K562 (cell line): ENCODE measurements around the gene MPST. TPM values are rescaled to one million over a fixed set of nuclear protein-coding genes. Genes with fewer than 3 reads are reported as not detected.

Experiments
- ATAC-seq: fragments of 200-7000 bp; cut with Tn5 transposase; 3 replicates; pipeline ENCODE4 v1.9.1; 2020; ENCODE audit warnings: moderate library complexity
- BruUV-seq: library from RNA; stranded (reverse); fragments of 400-500 nt; replicated peaks from 2 replicates; lab custom pipeline; 2021; lab: Mats Ljungman, UMichigan
- CTCF ChIA-PET: fragments of 300-600 bp; formaldehyde crosslinking; extraction: SDS; loops from one replicate; lab custom pipeline; 2021; ENCODE audit warnings: low intra/inter-chr PET ratio; lab: Yijun Ruan, JAX
- POLR2A ChIA-PET: fragments of 300-600, 350-650 bp; sonication (Branson Sonifier 250); formaldehyde crosslinking; extraction: SDS; loops from one replicate; lab custom pipeline; 2021; ENCODE audit warnings: antibody characterized with exemption, inconsistent platforms; lab: Yijun Ruan, JAX
- DNase-seq, 4 experiments: peaks; one replicate each; pipeline versions ENCODE4 v3.0.0 to v3.0.0-alpha.2; 2011 to 2018; ENCODE audit warnings: low spot score in 3 of 4, mixed read lengths in 3 of 4; ENCODE audit errors: extremely low read depth in 1 of 4
- FAIRE-seq: peaks from 2 replicates; lab custom pipeline; 2011; peaks lifted over from hg19 to GRCh38; lab: Jason Lieb, UNC
- H2AFZ ChIP-seq: 2 replicates; pipeline ENCODE4 v1.6.0; 2011; ENCODE audit warnings: low read depth, low read length, control low read depth, inconsistent platforms
- H3K27ac ChIP-seq: fragments of 200-600 bp; 3 replicates; pipeline ENCODE4 v1.8.0; 2011; ENCODE audit warnings: low read depth, mild to moderate bottlenecking, control low read depth, inconsistent platforms, low read length, moderate library complexity, mixed read lengths; ENCODE audit errors: extremely low read depth
- H3K27me3 ChIP-seq, 2 experiments: fragments of 300-600 bp in 1 of 2; 2 replicates in 1 of 2; 3 replicates in 1 of 2; pipeline versions ENCODE4 v1.6.0 to v1.8.0; 2011; ENCODE audit warnings: inconsistent platforms in 2 of 2, low read length in 2 of 2, mild to moderate bottlenecking in 1 of 2, mixed read lengths in 1 of 2, moderate library complexity in 1 of 2; ENCODE audit not compliant: control insufficient read depth in 2 of 2, insufficient read depth in 2 of 2
- H3K36me3 ChIP-seq: fragments of 300-600 bp; 3 replicates; pipeline ENCODE4 v1.8.0; 2011; ENCODE audit warnings: mild to moderate bottlenecking, low read length, inconsistent platforms; ENCODE audit not compliant: control insufficient read depth, insufficient read depth
- H3K4me1 ChIP-seq, 2 experiments: fragments of 200-600 bp in 1 of 2; replicated peaks in 1 of 2; 2 replicates in 1 of 2; 3 replicates in 1 of 2; pipeline versions ENCODE4 v1.5.1 to v1.8.0; 2011; ENCODE audit warnings: inconsistent platforms in 2 of 2, low read length in 2 of 2, mild to moderate bottlenecking in 1 of 2, mixed read lengths in 1 of 2, moderate library complexity in 1 of 2; ENCODE audit not compliant: control insufficient read depth in 2 of 2, insufficient read depth in 2 of 2
- H3K4me2 ChIP-seq: 2 replicates; pipeline ENCODE4 v1.6.1; 2011; ENCODE audit warnings: low read length, control low read depth, inconsistent platforms, mixed read lengths; ENCODE audit not compliant: insufficient read depth
- H3K4me3 ChIP-seq: fragments of 200-600 bp; sonication (generic), shearing (Covaris generic); 2 replicates; pipeline ENCODE4 v1.5.1; 2016; ENCODE audit warnings: control low read depth, inconsistent platforms
- H3K79me2 ChIP-seq: fragments of 200-600 bp; 3 replicates; pipeline ENCODE4 v1.8.0; 2011; ENCODE audit warnings: low read length, inconsistent platforms; ENCODE audit not compliant: control insufficient read depth, insufficient read depth
- H3K9ac ChIP-seq, 2 experiments: 2 replicates each; pipeline versions ENCODE4 v1.6.0 to v1.6.1; 2011; ENCODE audit warnings: low read depth in 2 of 2, low read length in 2 of 2, control low read depth in 1 of 2, inconsistent platforms in 1 of 2, mild to moderate bottlenecking in 1 of 2, mixed read lengths in 1 of 2; ENCODE audit not compliant: insufficient read depth in 1 of 2
- H3K9me1 ChIP-seq: one replicate; pipeline ENCODE4 v1.6.0; 2011; ENCODE audit warnings: inconsistent platforms, mild to moderate bottlenecking, low read length, moderate library complexity; ENCODE audit not compliant: control insufficient read depth, insufficient read depth
- H3K9me3 ChIP-seq: replicated peaks from 2 replicates; pipeline ENCODE4 v1.5.1; 2011; ENCODE audit warnings: low read depth, low read length, inconsistent platforms; ENCODE audit not compliant: control insufficient read depth, insufficient read depth
- H4K20me1 ChIP-seq: replicated peaks from 2 replicates; pipeline ENCODE4 v1.6.1; 2011; ENCODE audit warnings: low read length, inconsistent platforms, mixed read lengths; ENCODE audit not compliant: control insufficient read depth, insufficient read depth
- ARNT ChIP-seq, 2 experiments: fragments of 450-650 bp; IDR thresholded peaks; 2 replicates each; pipeline ENCODE4 v1.6.1; 2016; ENCODE audit warnings: mild to moderate bottlenecking in 1 of 2
- BRD4 ChIP-seq: fragments of 200-600 bp; sonication (generic); IDR thresholded peaks from 2 replicates; pipeline ENCODE4 v1.6.1; 2017; ENCODE audit warnings: inconsistent platforms
- FOSL1 ChIP-seq: fragments of 200-800 bp; sonication (Bioruptor generic); conservative IDR thresholded peaks from 2 replicates; pipeline ENCODE4 v1.6.1; 2016; ENCODE audit warnings: missing genetic modification characterization, missing compliant biosample characterization
- FOXP4 ChIP-seq: sonication (generic); formaldehyde crosslinking; IDR thresholded peaks from 2 replicates; pipeline ENCODE4 v1.8.0; 2022; ENCODE audit warnings: mild to moderate bottlenecking, missing genetic modification reagents, borderline replicate concordance
- FUS ChIP-seq: fragments of 200-400 bp; formaldehyde crosslinking; optimal IDR thresholded peaks from 2 replicates; pipeline ENCODE3; 2017; ENCODE audit warnings: low read depth, low read length
- IRF1 ChIP-seq: sonication (generic); formaldehyde crosslinking; IDR thresholded peaks from 2 replicates; pipeline ENCODE4 v1.8.0; 2022; ENCODE audit warnings: missing genetic modification reagents, mild to moderate bottlenecking, borderline replicate concordance
- KDM1A ChIP-seq, 2 experiments: fragments of 450-650 bp; IDR thresholded peaks; 2 replicates each; pipeline ENCODE4 v1.6.1; 2016; ENCODE audit warnings: mild to moderate bottlenecking in 2 of 2
- NCOR1 ChIP-seq: fragments of 450-650 bp; IDR thresholded peaks from 2 replicates; pipeline ENCODE4 v1.6.1; 2016; ENCODE audit warnings: mild to moderate bottlenecking, moderate library complexity
- POLR2A ChIP-seq: fragments of 450-650 bp; conservative IDR thresholded peaks from 2 replicates; pipeline ENCODE4 v1.6.1; 2016
- RCOR1 ChIP-seq, 2 experiments: IDR thresholded peaks; 2 replicates each; pipeline ENCODE4 v1.6.1; 2012; ENCODE audit warnings: low read depth in 2 of 2, low read length in 2 of 2, borderline replicate concordance in 1 of 2, improper control_type of control experiment in 1 of 2
- STAT6 ChIP-seq: sonication (generic); formaldehyde crosslinking; IDR thresholded peaks from 2 replicates; pipeline ENCODE4 v1.8.1; 2023; ENCODE audit warnings: mild to moderate bottlenecking, missing genetic modification reagents
- TCF3 ChIP-seq: sonication (generic); formaldehyde crosslinking; IDR thresholded peaks from 2 replicates; pipeline ENCODE4 v1.4.0; 2020; ENCODE audit warnings: mild to moderate bottlenecking, missing genetic modification reagents
- TCF7 ChIP-seq: sonication (generic); IDR thresholded peaks from 2 replicates; pipeline ENCODE4 v1.6.1; 2016; ENCODE audit warnings: antibody characterized with exemption, borderline replicate concordance
- THRAP3 ChIP-seq: fragments of 450-650 bp; IDR thresholded peaks from 2 replicates; pipeline ENCODE4 v1.6.1; 2016; ENCODE audit warnings: mild to moderate bottlenecking, inconsistent platforms, borderline replicate concordance
- ZBTB1 ChIP-seq: sonication (generic); formaldehyde crosslinking; IDR thresholded peaks from 2 replicates; pipeline ENCODE4 v1.8.1; 2023; ENCODE audit warnings: missing genetic modification reagents, low read depth, mild to moderate bottlenecking, borderline replicate concordance
- ZFP30 ChIP-seq: fragments of 250-450 bp; sonication (Bioruptor Pico); IDR thresholded peaks from 2 replicates; pipeline ENCODE4 v1.8.0; 2022; ENCODE audit warnings: moderate library complexity, mild to moderate bottlenecking, inconsistent platforms, borderline replicate concordance
- ZNF347 ChIP-seq: fragments of 450-650 bp; formaldehyde crosslinking; IDR thresholded peaks from 2 replicates; pipeline ENCODE4 v1.4.0; 2020; ENCODE audit warnings: low read depth, mild to moderate bottlenecking, moderate library complexity
- ZNF431 ChIP-seq: sonication (generic); formaldehyde crosslinking; IDR thresholded peaks from 2 replicates; pipeline ENCODE4 v1.8.0; 2022; ENCODE audit warnings: mild to moderate bottlenecking, missing genetic modification reagents
- ZNF561 ChIP-seq: fragments of 450-650 bp; formaldehyde crosslinking; conservative IDR thresholded peaks from 2 replicates; pipeline ENCODE4 v1.4.0; 2020; ENCODE audit warnings: mild to moderate bottlenecking, moderate library complexity
- WGBS: fragments of 100-300 bp; shearing (Covaris generic); methylation state at CpG from one replicate; pipeline ENCODE4 v1.1.6; 2016; ENCODE audit warnings: low coverage, mixed read lengths; ENCODE audit not compliant: insufficient coverage; ENCODE audit errors: missing lambda C conversion rate; 5-methylcytosine and 5-hydroxymethylcytosine counted together
- in situ Hi-C: fragments of 300-500 bp; cut with MboI; formaldehyde crosslinking; loops from 4 replicates; pipeline ENCODE4 v1.15.0; 2018; ENCODE audit warnings: inconsistent platforms, mixed read lengths
- intact Hi-C: fragments of 100-400 bp; cut with micrococcal nuclease; formaldehyde crosslinking; loops from 2 replicates; pipeline ENCODE4 v1.14.2; 2022
- polyA plus RNA-seq, 8 experiments: library from polyadenylated mRNA; depleted of rRNA in 4 of 8; stranded (reverse) in 5 of 8; unstranded in 3 of 8; fragments of >200 nt; fragmentation: Nextera tagmentation in 2 of 8; fragmentation: Illumina TruSeq in 1 of 8; extraction: Ambion mirVana in 2 of 8; extraction: Trizol in 1 of 8; gene quantifications; 2 replicates each; pipeline versions ENCODE4 v1.2.1 to v1.2.3, GENCODE V29; 2011 to 2014; ENCODE audit warnings: inconsistent platforms in 1 of 8, missing spikeins in 1 of 8
- total RNA-seq, 7 experiments: library from RNA; depleted of rRNA in 6 of 7; stranded (reverse); fragments of >200 nt in 6 of 7; fragmentation: Illumina TruSeq in 2 of 7; extraction: Trizol in 2 of 7; gene quantifications; 2 replicates each; pipeline versions ENCODE4 v1.2.1 to v1.2.3, GENCODE V29; 2011 to 2021; ENCODE audit warnings: low replicate concordance in 1 of 7

Gene MPST
- total and polyA plus RNA-seq, 9 of the 15 experiments (the other 6 are each of a cell fraction or from before 2014, with no cell fraction given): 0.65 to 104 (median 24.3) TPM

GRCh38 chr22:37008365-37008764 lies 11.2 kb upstream of the MPST start:
- peaks cover 6 to 7% of the 10 kb centered on the region in 2 experiments; a peak in 3 of 5 replicates for H3K4me1 ChIP-seq
- in situ Hi-C loops: no loop called here
- TF ChIP-seq FOSL1: no peak
- TF ChIP-seq FOXP4 (CRISPR knock-in tag): no peak
- no peak for TF ChIP-seq POLR2A
- no peak for TF ChIP-seq THRAP3
- no peak for TF ChIP-seq STAT6 (CRISPR knock-in tag)
- no peak for TF ChIP-seq BRD4
- TF ChIP-seq ZNF347 (CRISPR knock-in tag): no peak
- no peak for TF ChIP-seq ZNF431 (CRISPR knock-in tag)
- TF ChIP-seq KDM1A (IDR thresholded peaks at IDR 0.05): peak; percentile 37 to 48; a peak in 2 of 4 replicates
- TF ChIP-seq ZBTB1: no peak
- TF ChIP-seq NCOR1: no peak
- TF ChIP-seq TCF3 (CRISPR knock-in tag): 0 out of 2 replicates have a peak, but pooled peaks have one; percentile 27
- no peak for TF ChIP-seq TCF7
- TF ChIP-seq IRF1 (CRISPR knock-in tag): no peak
- TF ChIP-seq ARNT (IDR thresholded peaks at IDR 0.05): no peak
- TF ChIP-seq ZNF561: no peak
- TF ChIP-seq FUS: no peak
- TF ChIP-seq RCOR1 (IDR thresholded peaks at IDR 0.05; ENCODE audit: borderline replicate concordance in 1 of 2, low read depth in 2 of 2, low read length in 2 of 2): peak in 1 of 2 experiments; percentile 69; a peak in 2 of 4 replicates
- TF ChIP-seq ZFP30 (CRISPR knock-in tag): no peak
- TF ChIP-seq, all 486 proteins: peak for 3
- Histone ChIP-seq H3K9ac (no peak overlapping the region), H3K27ac (no peak overlapping the region), H3K9me1 (no peaks in the 10 kb centered on the region), H3K4me3 (no peak overlapping the region), H3K27me3 (peaks cover 2 to 10% of the 10 kb centered on the region in 2 experiments; a peak in 2 of 5 replicates), H3K4me2 (no peak overlapping the region), H4K20me1 (no peaks in the 10 kb centered on the region), H3K36me3 (no peaks in the 10 kb centered on the region), H3K79me2 (no peaks in the 10 kb centered on the region), H3K9me3 (no peaks in the 10 kb centered on the region), H2AFZ (no peak overlapping the region)
- BruUV-seq: no TSS peak
- ChIA-PET POLR2A (interaction anchor here (0.7 to 1.1 kb wide), 2 partner anchors 10 to 119 kb away, joined by 3 to 5 read pairs; no protein-coding TSS in a partner anchor), CTCF (no interaction called here)
- FAIRE-seq (no peak), DNase-seq (peak in 1 of 4 experiments; percentile 18), ATAC-seq (no peak)
- intact Hi-C loops: no loop called here
- WGBS: 0% methylated on average over 2 of the region's 2 CpGs
